Body of pancreas (tissue), 4 donors: ENCODE data around the gene ACACA.

Experiments
- POLR2A ChIP-seq, 3 donors: fragments of 450-650 bp; IDR thresholded peaks; one replicate each; pipeline ENCODE4 v1.6.1; 2016; ENCODE audit warnings: antibody characterized with exemption in 3 of 3, mild to moderate bottlenecking in 2 of 3
- TF ChIP-seq, protein P1 (sequence below), 7 experiments: fragments of 450-650 bp in 4 of 7; fragments of 200-600 bp in 3 of 7; sonication (generic) in 3 of 7; IDR thresholded peaks; one replicate each; pipeline ENCODE4 v1.5.1; 2016 to 2019; ENCODE audit warnings: antibody characterized with exemption in 7 of 7

DNA sequence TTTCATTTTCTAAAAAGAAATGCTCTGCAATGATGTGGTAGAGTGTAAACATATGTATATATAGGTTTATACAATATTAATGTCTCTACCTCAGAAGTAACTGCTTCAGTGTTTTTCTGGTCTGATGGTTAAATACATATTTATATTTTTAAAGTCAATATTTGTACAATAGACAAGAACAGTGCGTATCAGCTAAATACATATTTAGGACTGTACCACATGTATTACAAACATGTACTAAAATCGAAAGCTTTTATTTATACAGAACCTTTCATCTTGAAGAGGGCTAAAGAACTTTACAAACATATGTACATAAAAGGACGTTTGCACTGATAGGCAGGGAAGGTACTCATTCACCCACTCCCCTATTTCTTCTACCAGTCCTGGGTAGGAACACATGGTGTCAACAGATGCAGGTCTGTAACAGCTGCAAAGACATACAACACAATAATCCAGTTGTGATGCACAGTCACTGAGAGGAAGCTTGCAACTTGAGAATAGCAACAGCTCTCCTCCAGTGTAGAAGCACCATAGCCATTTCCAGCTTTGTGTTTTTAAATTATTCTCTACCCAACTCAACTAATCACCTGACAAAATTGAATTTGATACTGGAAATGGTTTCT is 237.8 kb downstream of the ACACA start:
- TF ChIP-seq, protein P1, sequence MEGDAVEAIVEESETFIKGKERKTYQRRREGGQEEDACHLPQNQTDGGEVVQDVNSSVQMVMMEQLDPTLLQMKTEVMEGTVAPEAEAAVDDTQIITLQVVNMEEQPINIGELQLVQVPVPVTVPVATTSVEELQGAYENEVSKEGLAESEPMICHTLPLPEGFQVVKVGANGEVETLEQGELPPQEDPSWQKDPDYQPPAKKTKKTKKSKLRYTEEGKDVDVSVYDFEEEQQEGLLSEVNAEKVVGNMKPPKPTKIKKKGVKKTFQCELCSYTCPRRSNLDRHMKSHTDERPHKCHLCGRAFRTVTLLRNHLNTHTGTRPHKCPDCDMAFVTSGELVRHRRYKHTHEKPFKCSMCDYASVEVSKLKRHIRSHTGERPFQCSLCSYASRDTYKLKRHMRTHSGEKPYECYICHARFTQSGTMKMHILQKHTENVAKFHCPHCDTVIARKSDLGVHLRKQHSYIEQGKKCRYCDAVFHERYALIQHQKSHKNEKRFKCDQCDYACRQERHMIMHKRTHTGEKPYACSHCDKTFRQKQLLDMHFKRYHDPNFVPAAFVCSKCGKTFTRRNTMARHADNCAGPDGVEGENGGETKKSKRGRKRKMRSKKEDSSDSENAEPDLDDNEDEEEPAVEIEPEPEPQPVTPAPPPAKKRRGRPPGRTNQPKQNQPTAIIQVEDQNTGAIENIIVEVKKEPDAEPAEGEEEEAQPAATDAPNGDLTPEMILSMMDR (IDR thresholded peaks at IDR 0.05), result no peak
- TF ChIP-seq POLR2A (IDR thresholded peaks at IDR 0.05), result no peak
